ENCODE results near the gene KCNJ10.

Gene KCNJ10

DNA sequence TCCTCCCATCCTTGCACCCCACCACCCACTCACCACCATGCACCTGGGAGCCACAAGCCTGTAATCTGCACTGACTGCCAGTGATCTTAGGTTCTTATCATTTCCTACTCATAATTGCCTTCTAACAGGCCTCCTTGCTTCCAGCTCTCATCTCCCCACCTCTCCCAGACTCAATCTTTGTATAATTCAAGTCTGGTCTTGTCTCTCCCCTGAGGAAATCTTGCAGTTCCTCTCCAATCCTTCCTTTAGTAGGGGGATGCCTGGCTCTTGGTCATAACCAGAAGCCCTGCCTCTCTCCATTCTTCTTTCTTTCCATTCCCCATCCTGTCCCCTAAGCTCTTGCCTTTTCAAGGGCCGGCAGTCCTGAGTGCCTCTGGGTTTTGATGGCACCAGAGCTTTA, 66.0 kb downstream of the KCNJ10 start:
- H3K27ac ChIP-seq: no peak overlapping the region
- TF ChIP-seq, protein P1, sequence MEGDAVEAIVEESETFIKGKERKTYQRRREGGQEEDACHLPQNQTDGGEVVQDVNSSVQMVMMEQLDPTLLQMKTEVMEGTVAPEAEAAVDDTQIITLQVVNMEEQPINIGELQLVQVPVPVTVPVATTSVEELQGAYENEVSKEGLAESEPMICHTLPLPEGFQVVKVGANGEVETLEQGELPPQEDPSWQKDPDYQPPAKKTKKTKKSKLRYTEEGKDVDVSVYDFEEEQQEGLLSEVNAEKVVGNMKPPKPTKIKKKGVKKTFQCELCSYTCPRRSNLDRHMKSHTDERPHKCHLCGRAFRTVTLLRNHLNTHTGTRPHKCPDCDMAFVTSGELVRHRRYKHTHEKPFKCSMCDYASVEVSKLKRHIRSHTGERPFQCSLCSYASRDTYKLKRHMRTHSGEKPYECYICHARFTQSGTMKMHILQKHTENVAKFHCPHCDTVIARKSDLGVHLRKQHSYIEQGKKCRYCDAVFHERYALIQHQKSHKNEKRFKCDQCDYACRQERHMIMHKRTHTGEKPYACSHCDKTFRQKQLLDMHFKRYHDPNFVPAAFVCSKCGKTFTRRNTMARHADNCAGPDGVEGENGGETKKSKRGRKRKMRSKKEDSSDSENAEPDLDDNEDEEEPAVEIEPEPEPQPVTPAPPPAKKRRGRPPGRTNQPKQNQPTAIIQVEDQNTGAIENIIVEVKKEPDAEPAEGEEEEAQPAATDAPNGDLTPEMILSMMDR (conservative IDR thresholded peaks at IDR 0.05): no peak

DNA sequence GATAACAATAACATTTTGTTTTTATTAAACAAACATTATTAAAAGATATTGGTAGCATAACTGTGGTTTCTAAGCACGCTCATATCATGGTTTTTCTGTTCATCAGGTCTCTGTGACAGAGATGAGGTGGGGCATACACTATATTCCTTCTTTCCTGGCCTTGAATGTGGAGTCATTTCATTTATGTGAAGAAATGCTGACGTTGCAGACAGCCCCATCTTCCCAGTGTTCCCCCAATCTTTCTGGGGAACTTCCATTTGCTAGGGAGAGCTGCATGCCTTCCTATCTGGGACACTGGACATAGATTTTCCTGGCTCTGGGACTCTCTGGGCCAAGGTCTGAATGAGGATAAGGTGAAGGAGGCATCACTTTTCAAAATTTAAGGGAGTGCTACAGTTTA, 68.5 kb downstream of the KCNJ10 start:
- H3K27ac ChIP-seq: no peak overlapping the region
- TF ChIP-seq, protein P1 (conservative IDR thresholded peaks at IDR 0.05): no peak

DNA sequence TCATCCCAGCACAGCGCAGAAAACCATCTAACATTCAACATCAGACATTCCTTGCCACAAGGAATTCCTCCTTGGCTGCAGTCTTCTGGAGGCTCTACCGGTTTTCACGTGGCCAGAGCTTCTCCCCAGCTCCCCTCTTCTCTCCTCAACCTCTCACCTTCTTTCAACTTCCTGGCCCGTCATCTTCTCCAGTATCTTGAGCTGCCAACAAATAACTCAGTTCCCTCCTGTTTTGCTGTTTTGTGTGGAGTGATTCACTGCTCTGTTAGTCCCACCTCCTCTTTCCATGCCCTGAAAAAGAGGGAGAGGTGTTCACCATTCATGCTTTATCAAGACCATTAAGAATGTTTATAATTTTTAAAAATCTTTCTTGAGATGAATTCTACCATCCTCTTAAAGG, 70.8 kb downstream of the KCNJ10 start:
- TF ChIP-seq, protein P1 (conservative IDR thresholded peaks at IDR 0.05): no peak
- no peak overlapping the region for H3K27ac ChIP-seq

GRCh38 chr1:159996653-159997052, 73.3 kb downstream of the KCNJ10 start:
- no peak overlapping the region for H3K27ac ChIP-seq
- TF ChIP-seq, protein P1 (conservative IDR thresholded peaks at IDR 0.05): no peak

GRCh38 chr1:159994896-159995295, 75.1 kb downstream of the KCNJ10 start:
- TF ChIP-seq, protein P1 (conservative IDR thresholded peaks at IDR 0.05): no peak
- no peak overlapping the region for H3K27ac ChIP-seq

GRCh38 chr1:159993911-159994310, 76.0 kb downstream of the KCNJ10 start:
- TF ChIP-seq, protein P1 (conservative IDR thresholded peaks at IDR 0.05): no peak
- H3K27ac ChIP-seq: no peak overlapping the region

- TF ChIP-seq, protein P1 (conservative IDR thresholded peaks at IDR 0.05): no peak
- H3K27ac ChIP-seq: no peak overlapping the region
These were observed 77.8 kb downstream of the KCNJ10 start for GRCh38 chr1:159992161-159992560.

DNA sequence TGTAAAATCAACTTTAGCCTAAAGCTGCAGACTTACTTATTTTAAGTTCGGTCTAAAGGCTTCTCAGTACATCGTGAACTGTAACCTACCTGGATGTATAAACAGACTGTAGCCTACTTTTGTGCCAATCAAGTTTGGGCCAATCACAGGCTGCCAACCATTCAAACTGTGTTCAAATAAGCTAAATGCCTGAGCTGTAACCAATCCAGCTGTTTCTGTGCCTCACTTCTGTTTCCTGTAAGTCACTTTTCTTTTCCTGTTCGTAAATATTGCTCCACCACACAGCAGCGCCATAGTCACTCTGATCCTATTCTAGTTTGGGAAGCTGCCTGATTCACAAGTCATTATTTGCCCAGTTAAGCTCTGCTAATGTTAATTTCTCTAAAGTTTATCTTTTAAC, 78.4 kb downstream of the KCNJ10 start:
- H3K27ac ChIP-seq: no peak overlapping the region
- TF ChIP-seq, protein P1 (conservative IDR thresholded peaks at IDR 0.05): no peak

Measured in VCaP (cell line).